ENCODE data around the gene SEPTIN3.

Gene SEPTIN3

DNA sequence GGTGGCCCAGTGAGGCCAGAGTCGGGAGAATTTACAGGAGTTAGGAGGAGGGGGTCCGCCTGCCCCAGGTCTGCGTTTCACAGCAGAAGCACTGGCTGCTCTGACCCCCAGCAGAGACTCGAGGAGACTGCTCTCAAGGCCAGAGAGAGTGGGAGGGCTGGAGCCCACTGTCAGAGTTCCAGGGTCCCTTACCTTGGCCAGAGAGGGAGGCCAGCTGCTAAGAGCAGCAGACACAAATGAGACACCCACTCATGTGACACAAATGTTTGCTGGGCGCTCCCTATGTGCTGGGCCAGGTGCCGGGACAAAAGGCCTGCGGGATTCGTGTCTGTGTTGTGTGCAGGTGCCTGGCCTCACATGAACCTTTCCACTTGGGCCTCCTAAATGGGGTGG lies 39.8 kb upstream of the SEPTIN3 start:
- WGBS (ENCODE audit: insufficient coverage, insufficient read length), result no CpG with 5 or more reads among the region's 8 CpGs
- peaks cover 10% of the 10 kb centered on the region; the same call in 1 of the 2 replicates for H3K27me3 ChIP-seq (ENCODE audit: control insufficient read depth, insufficient read depth, low read length)
- no peak for DNase-seq (ENCODE audit: low read depth, low spot score)
- no peak overlapping the region for H3K27ac ChIP-seq (ENCODE audit: low read length)
- no peaks in the 10 kb centered on the region for H3K9me3 ChIP-seq (ENCODE audit: control insufficient read depth, insufficient read depth, low read length)
- H3K4me1 ChIP-seq (ENCODE audit: control insufficient read depth, insufficient read depth, low read length), result peaks cover 12% of the 10 kb centered on the region; the same call in 1 of the 2 replicates
- no peaks in the 10 kb centered on the region for H3K36me3 ChIP-seq (ENCODE audit: control insufficient read depth, insufficient read depth, low read length)
- H3K4me3 ChIP-seq (ENCODE audit: low read length), result no peak overlapping the region

DNA sequence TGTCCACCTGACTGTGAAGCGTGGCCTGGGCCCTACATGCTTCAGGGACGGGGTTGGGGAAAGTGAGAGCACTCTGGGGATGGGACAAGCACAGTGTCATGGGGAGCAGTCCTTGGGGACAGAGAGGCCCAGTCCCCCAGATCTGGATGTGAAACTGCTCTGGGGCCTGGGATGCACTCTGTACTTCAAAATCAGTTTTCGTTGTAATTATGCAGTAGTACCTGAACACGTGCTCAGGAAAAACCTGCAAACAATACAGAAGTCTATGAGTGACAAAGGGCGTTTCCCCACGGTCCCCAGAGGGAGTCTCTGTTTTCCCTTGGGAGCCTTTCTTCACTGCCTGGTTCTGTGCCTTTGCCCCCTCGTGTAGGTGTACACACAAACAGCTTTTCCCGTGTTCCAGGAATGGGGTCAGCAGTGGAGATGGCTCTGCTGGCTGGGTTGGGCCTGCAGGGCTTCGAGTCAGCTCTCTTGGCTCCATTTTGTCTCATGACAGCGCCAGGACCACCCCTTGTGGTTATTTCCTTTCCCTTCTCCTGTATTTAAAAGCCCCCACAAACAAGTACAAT lies 37.5 kb upstream of the SEPTIN3 start:
- no peaks in the 10 kb centered on the region for H3K36me3 ChIP-seq (ENCODE audit: control insufficient read depth, insufficient read depth, low read length)
- peaks cover 7% of the 10 kb centered on the region; the same call in 1 of the 2 replicates for H3K4me1 ChIP-seq (ENCODE audit: control insufficient read depth, insufficient read depth, low read length)
- H3K27ac ChIP-seq (ENCODE audit: low read length), result no peak overlapping the region
- no peak for DNase-seq (ENCODE audit: low read depth, low spot score)
- H3K27me3 ChIP-seq (ENCODE audit: control insufficient read depth, insufficient read depth, low read length), result no peaks in the 10 kb centered on the region; the same call in 1 of the 2 replicates
- H3K9me3 ChIP-seq (ENCODE audit: control insufficient read depth, insufficient read depth, low read length), result no peaks in the 10 kb centered on the region
- no peak overlapping the region for H3K4me3 ChIP-seq (ENCODE audit: low read length)
- WGBS (ENCODE audit: insufficient coverage, insufficient read length), result no CpG with 5 or more reads among the region's 10 CpGs

DNA sequence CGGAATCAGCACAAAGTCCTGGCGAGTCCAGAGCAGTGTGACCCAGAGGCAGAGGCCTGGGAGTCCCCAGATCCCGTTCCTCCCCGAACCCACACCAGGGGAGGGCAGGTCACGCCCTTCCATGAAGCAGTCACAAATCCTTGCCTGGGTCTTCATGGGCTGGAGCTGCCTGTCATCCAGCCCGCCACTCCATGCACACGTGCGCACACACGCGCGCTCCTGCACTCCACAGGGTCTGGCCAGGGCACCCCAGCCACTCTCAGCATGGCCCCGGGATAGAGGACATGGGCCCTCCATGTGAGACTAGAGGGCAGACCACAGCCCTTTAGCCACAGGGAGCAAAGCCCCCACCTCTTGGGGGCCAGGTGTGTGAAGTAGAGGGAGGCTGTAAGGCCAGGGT lies 36.9 kb upstream of the SEPTIN3 start:
- peaks cover 7% of the 10 kb centered on the region; the same call in 1 of the 2 replicates for H3K4me1 ChIP-seq (ENCODE audit: control insufficient read depth, insufficient read depth, low read length)
- no CpG with 5 or more reads among the region's 12 CpGs for WGBS (ENCODE audit: insufficient coverage, insufficient read length)
- DNase-seq (ENCODE audit: low read depth, low spot score), result no peak
- no peak overlapping the region for H3K27ac ChIP-seq (ENCODE audit: low read length)
- H3K36me3 ChIP-seq (ENCODE audit: control insufficient read depth, insufficient read depth, low read length), result peaks cover under 1% of the 10 kb centered on the region; the same call in 1 of the 2 replicates
- H3K9me3 ChIP-seq (ENCODE audit: control insufficient read depth, insufficient read depth, low read length), result no peaks in the 10 kb centered on the region
- H3K27me3 ChIP-seq (ENCODE audit: control insufficient read depth, insufficient read depth, low read length), result no peaks in the 10 kb centered on the region; the same call in 1 of the 2 replicates
- no peak overlapping the region for H3K4me3 ChIP-seq (ENCODE audit: low read length)

DNA sequence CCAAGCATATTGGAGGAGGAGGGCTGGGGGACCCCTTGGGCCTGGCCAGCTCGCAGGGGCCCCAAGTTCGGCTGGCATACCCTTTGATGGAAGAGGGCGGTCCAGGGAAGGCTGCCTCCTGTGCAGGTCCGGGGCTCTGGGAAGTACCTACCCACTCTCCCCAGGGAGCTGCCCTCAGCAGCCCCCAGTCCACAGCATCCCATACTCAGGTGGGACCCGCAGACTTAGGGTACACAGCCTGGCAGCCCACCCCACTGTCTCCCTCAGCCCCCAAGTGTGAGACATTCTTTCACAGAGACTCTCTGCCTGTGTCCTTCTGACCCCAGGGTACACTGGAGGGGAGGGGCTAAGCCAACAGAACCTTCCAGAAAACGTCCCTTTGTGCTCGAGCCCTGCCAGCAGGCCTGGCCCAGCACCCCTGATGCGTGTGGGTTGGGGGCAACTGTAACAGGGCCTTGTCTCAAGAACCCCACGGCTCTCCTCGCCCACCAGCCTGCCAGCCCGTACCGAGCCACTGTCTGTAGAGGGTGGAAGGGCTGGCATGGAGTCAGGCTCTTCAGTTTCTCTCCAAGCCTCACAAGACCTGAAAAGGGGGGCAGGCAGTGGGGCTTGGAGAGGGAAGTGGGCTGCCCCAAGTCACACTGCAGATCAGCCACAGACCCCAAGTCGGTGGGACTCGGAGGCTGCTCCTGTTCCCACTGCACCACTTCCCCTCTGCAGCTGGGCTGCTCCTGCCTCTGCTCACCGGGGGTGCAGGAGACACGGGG lies 35.6 kb upstream of the SEPTIN3 start:
- Histone ChIP-seq H3K27me3 (ENCODE audit: control insufficient read depth, insufficient read depth, low read length) (no peaks in the 10 kb centered on the region), H3K27ac (ENCODE audit: low read length) (no peak overlapping the region), H3K4me1 (ENCODE audit: control insufficient read depth, insufficient read depth, low read length) (peaks cover 3% of the 10 kb centered on the region; the same call in 1 of the 2 replicates), H3K4me3 (ENCODE audit: low read length) (no peak overlapping the region), H3K9me3 (ENCODE audit: control insufficient read depth, insufficient read depth, low read length) (no peaks in the 10 kb centered on the region), H3K36me3 (ENCODE audit: control insufficient read depth, insufficient read depth, low read length) (peaks cover 3% of the 10 kb centered on the region; the same call in 1 of the 2 replicates)
- WGBS (ENCODE audit: insufficient coverage, insufficient read length), result no CpG with 5 or more reads among the region's 16 CpGs
- DNase-seq (ENCODE audit: low read depth, low spot score), result no peak

DNA sequence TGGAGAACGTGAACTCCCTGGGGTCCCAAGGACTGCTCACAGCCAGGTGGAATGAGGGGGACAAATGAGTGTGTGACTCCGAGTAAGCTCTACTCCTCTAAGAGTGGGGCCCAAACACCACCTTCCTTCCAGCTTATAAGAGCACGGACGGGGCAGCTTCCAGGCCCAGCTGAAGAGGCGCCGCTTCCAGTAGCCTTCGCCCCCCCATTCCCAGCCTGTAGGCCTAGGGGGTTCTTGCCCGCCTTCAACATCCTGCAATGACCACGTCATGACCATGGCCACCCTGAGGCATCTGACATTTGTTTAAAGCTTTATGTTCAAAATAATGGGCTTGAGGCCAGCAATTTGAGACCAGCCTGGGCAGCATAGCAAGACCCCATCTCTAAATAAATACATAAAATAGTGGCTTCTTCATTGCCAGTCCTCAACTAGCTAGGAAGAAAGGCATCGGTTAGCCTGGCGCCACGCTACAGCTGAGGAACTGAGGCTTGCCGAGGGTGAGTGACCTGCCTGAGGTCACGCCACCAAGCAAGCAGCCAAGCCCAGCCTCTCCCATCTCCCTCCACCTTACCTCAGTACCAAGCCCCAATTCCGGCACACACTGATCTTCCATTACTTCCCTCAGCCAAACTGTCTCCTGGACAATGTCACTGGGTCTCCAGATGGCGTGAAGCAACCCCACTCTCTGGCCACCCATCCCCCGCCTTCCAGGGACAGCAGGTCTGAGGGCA lies 34.8 kb upstream of the SEPTIN3 start:
- H3K4me3 ChIP-seq (ENCODE audit: low read length), result no peak overlapping the region
- H3K9me3 ChIP-seq (ENCODE audit: control insufficient read depth, insufficient read depth, low read length), result no peaks in the 10 kb centered on the region
- no peak overlapping the region for H3K27ac ChIP-seq (ENCODE audit: low read length)
- WGBS (ENCODE audit: insufficient coverage, insufficient read length), result no CpG with 5 or more reads among the region's 17 CpGs
- peaks cover 11% of the 10 kb centered on the region for H3K36me3 ChIP-seq (ENCODE audit: control insufficient read depth, insufficient read depth, low read length)
- no peaks in the 10 kb centered on the region for H3K4me1 ChIP-seq (ENCODE audit: control insufficient read depth, insufficient read depth, low read length)
- H3K27me3 ChIP-seq (ENCODE audit: control insufficient read depth, insufficient read depth, low read length), result no peaks in the 10 kb centered on the region
- DNase-seq (ENCODE audit: low read depth, low spot score), result no peak

DNA sequence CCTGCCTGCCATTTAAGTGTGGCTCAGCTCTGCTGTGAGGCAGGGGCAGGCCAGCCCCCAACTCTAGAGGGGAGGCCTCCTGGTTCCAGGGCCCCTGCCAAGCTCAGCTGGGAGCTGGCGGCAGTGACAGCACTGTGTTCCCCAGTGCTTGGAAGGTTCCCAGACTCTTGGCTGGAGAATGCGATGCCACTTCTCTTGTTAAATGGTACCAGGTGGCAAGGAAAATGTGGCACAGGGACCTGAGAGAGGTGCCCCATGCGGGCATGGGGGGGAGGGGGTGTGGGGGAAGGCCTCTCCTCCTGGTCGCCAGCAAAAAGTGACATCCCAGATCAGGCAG lies 34.3 kb upstream of the SEPTIN3 start:
- H3K36me3 ChIP-seq (ENCODE audit: control insufficient read depth, insufficient read depth, low read length), result peaks cover 12% of the 10 kb centered on the region
- no CpG with 5 or more reads among the region's 4 CpGs for WGBS (ENCODE audit: insufficient coverage, insufficient read length)

DNA sequence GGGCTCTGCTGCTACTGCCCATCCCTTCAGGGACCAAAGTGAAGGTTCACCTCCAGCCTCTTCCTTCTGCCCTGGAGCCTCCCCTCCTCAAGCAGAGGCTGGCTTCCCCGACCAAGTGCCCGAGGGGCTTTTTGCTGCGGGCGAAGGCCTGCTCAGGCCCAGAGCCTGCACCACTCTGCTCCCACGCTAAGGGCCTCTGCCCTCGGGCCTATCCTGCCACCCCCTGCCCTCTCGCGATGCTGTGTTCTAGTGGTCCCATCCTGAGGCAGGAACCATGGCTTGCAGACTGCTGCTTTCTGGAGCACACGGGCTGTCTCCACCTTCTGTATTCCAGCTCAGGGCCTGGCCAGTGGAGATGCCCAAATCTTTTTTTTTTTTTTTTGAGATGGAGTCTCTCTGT lies 33.7 kb upstream of the SEPTIN3 start:
- Histone ChIP-seq H3K4me3 (ENCODE audit: low read length) (no peak overlapping the region), H3K36me3 (ENCODE audit: control insufficient read depth, insufficient read depth, low read length) (peaks cover 12% of the 10 kb centered on the region), H3K27me3 (ENCODE audit: control insufficient read depth, insufficient read depth, low read length) (no peaks in the 10 kb centered on the region), H3K4me1 (ENCODE audit: control insufficient read depth, insufficient read depth, low read length) (no peaks in the 10 kb centered on the region), H3K9me3 (ENCODE audit: control insufficient read depth, insufficient read depth, low read length) (no peaks in the 10 kb centered on the region), H3K27ac (ENCODE audit: low read length) (no peak overlapping the region)
- WGBS (ENCODE audit: insufficient coverage, insufficient read length), result no CpG with 5 or more reads among the region's 9 CpGs
- no peak for DNase-seq (ENCODE audit: low read depth, low spot score)

More for the DNA sequence above, 34.3 kb upstream of the SEPTIN3 start:
- Histone ChIP-seq H3K4me1 (ENCODE audit: control insufficient read depth, insufficient read depth, low read length) (no peaks in the 10 kb centered on the region), H3K4me3 (ENCODE audit: low read length) (no peak overlapping the region), H3K27ac (ENCODE audit: low read length) (no peak overlapping the region), H3K27me3 (ENCODE audit: control insufficient read depth, insufficient read depth, low read length) (no peaks in the 10 kb centered on the region), H3K9me3 (ENCODE audit: control insufficient read depth, insufficient read depth, low read length) (no peaks in the 10 kb centered on the region)
- DNase-seq (ENCODE audit: low read depth, low spot score), result no peak

DNA sequence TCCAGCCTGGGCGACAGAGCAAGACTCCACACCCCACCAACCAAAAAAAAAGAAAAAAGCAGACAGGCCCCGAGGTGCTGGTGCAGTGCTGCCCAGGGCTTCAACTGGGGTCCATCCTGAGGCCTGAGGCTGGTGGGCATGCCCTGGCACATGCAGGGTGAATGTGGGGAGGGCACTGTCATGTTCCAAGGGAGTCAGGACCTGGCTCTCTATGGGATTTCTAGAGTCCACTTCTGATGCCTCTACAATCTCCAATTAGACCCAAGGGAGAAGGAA lies 32.4 kb upstream of the SEPTIN3 start:
- Histone ChIP-seq H3K27ac (ENCODE audit: low read length) (no peak overlapping the region), H3K4me1 (ENCODE audit: control insufficient read depth, insufficient read depth, low read length) (no peaks in the 10 kb centered on the region), H3K36me3 (ENCODE audit: control insufficient read depth, insufficient read depth, low read length) (peaks cover 19% of the 10 kb centered on the region), H3K9me3 (ENCODE audit: control insufficient read depth, insufficient read depth, low read length) (no peaks in the 10 kb centered on the region), H3K27me3 (ENCODE audit: control insufficient read depth, insufficient read depth, low read length) (no peaks in the 10 kb centered on the region), H3K4me3 (ENCODE audit: low read length) (no peak overlapping the region)
- no CpG with 5 or more reads among the region's 2 CpGs for WGBS (ENCODE audit: insufficient coverage, insufficient read length)
- DNase-seq (ENCODE audit: low read depth, low spot score), result no peak

DNA sequence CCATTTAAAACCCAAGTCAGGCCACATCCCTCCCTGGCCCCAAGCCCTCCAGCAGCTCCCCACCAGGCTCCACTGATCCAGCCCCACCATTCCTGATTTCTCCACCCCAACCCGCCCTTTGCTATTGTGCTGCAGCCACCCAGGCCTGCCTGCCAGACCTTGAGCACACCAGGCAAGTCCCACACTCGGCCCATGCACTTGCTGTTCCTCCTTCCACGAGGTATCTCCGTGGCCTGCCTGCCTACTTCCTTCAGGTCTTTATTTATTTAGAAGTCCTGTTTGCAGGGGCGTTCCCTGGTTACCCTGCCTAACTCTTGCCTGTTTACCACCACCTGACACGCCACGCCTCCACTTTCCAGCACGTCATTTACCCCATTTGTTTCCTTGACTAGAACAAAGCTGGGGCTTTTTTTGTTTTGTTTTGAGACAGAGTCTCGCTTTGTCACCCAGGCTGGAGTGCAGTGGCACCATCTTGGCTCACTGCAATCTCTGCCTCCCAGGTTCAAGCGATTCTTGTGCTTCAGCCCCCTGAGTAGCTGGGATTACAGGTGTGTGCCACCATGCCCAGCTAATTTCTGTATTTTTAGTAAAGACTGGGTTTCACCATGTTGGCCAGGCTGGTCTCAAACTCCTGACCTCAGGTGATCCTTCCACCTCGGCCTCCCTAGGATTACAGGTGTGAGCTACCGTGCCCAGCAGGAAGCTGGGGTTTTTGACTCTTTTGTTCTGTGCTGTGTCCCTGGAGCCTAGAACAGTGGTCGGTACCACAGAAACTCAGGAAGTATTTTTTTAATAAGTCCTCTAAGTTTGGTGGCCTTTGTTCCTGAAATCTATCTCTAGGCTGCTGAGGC lies 29.0 kb upstream of the SEPTIN3 start:
- Histone ChIP-seq H3K4me1 (ENCODE audit: control insufficient read depth, insufficient read depth, low read length) (no peaks in the 10 kb centered on the region), H3K27ac (ENCODE audit: low read length) (no peak overlapping the region), H3K9me3 (ENCODE audit: control insufficient read depth, insufficient read depth, low read length) (no peaks in the 10 kb centered on the region), H3K36me3 (ENCODE audit: control insufficient read depth, insufficient read depth, low read length) (peaks cover 32% of the 10 kb centered on the region), H3K4me3 (ENCODE audit: low read length) (no peak overlapping the region), H3K27me3 (ENCODE audit: control insufficient read depth, insufficient read depth, low read length) (no peaks in the 10 kb centered on the region)
- DNase-seq (ENCODE audit: low read depth, low spot score), result no peak
- no CpG with 5 or more reads among the region's 13 CpGs for WGBS (ENCODE audit: insufficient coverage, insufficient read length)

Data from iPS DF 6.9 (cell line).